Neural progenitor cell (in vitro differentiated cells): ENCODE results near the gene RAVER2. TPM values are rescaled to one million over a fixed set of nuclear protein-coding genes. Genes with fewer than 3 reads are reported as not detected.

Experiments
- DNase-seq: peaks from one replicate; pipeline ENCODE4 v3.0.0-alpha.2; 2016; ENCODE audit warnings: low spot score
- H2AFZ ChIP-seq: fragments of 200-600 bp; sonication (generic); replicated peaks from 2 replicates; pipeline ENCODE4 v1.6.1; 2016; ENCODE audit warnings: antibody characterized with exemption
- H3F3A ChIP-seq: fragments of 200-600 bp; sonication (generic); 2 replicates; pipeline ENCODE4 v1.6.1; 2016; ENCODE audit warnings: antibody characterized with exemption, low read depth
- H3K27ac ChIP-seq: fragments of 200-600 bp; sonication (generic); 2 replicates; pipeline ENCODE4 v1.5.1; 2016; ENCODE audit warnings: mild to moderate bottlenecking
- H3K27me3 ChIP-seq: fragments of 200-600 bp; sonication (generic); 2 replicates; pipeline ENCODE4 v1.6.1; 2016; ENCODE audit warnings: mild to moderate bottlenecking, moderate library complexity
- H3K36me3 ChIP-seq: fragments of 200-600 bp; sonication (generic); 2 replicates; pipeline ENCODE4 v1.5.1; 2016
- H3K4me1 ChIP-seq: fragments of 200-600 bp; sonication (generic); 2 replicates; pipeline ENCODE4 v1.6.1; 2016; ENCODE audit warnings: mixed run types
- H3K4me2 ChIP-seq: fragments of 200-600 bp; sonication (generic); 2 replicates; pipeline ENCODE4 v1.6.1; 2016
- H3K4me3 ChIP-seq: fragments of 200-600 bp; sonication (generic); 2 replicates; pipeline ENCODE4 v1.5.1; 2016
- H3K79me2 ChIP-seq: fragments of 200-600 bp; sonication (generic); 2 replicates; pipeline ENCODE4 v1.6.1; 2016; ENCODE audit warnings: low read depth
- H3K9ac ChIP-seq: fragments of 200-600 bp; sonication (generic); 2 replicates; pipeline ENCODE4 v1.6.1; 2016
- H3K9me3 ChIP-seq: fragments of 200-600 bp; sonication (generic); 2 replicates; pipeline ENCODE4 v1.5.1; 2016; ENCODE audit warnings: low read depth
- H4K20me1 ChIP-seq: fragments of 200-600 bp; sonication (generic); 2 replicates; pipeline ENCODE4 v1.6.1; 2016; ENCODE audit warnings: low read depth
- H3K27ac Mint-ChIP-seq: 3 replicates; pipeline ENCODE4 v1.8.0; 2021; ENCODE audit warnings: mixed read lengths
- H3K27me3 Mint-ChIP-seq: 2 replicates; pipeline ENCODE4 v1.8.0; 2022; ENCODE audit warnings: low read depth, mild to moderate bottlenecking, inconsistent platforms, moderate library complexity, mixed read lengths; ENCODE audit not compliant: insufficient read depth
- H3K36me3 Mint-ChIP-seq: 3 replicates; pipeline ENCODE4 v1.8.0; 2021; ENCODE audit warnings: mixed read lengths
- H3K4me1 Mint-ChIP-seq: 3 replicates; pipeline ENCODE4 v1.8.0; 2021; ENCODE audit warnings: mixed read lengths
- H3K4me3 Mint-ChIP-seq: 3 replicates; pipeline ENCODE4 v1.8.0; 2021; ENCODE audit warnings: mild to moderate bottlenecking, moderate library complexity, mixed read lengths
- H3K9me3 Mint-ChIP-seq: 3 replicates; pipeline ENCODE4 v1.8.0; 2020; ENCODE audit warnings: mixed read lengths
- EZH2 ChIP-seq: fragments of 200-600 bp; sonication (generic); IDR thresholded peaks from 2 replicates; pipeline ENCODE4 v1.6.1; 2017; ENCODE audit warnings: antibody characterized with exemption, mild to moderate bottlenecking, moderate library complexity
- EZH2phosphoT487 ChIP-seq: fragments of 200-600 bp; sonication (generic); IDR thresholded peaks from 2 replicates; pipeline ENCODE4 v1.6.1; 2017; ENCODE audit warnings: antibody characterized with exemption
- total RNA-seq: library from RNA; depleted of rRNA; stranded (reverse); fragments of >200 nt; gene quantifications from 2 replicates; pipeline ENCODE4 v1.2.3, GENCODE V29; 2015; ENCODE audit warnings: low replicate concordance
- TF ChIP-seq, protein P1 (sequence below): fragments of 200-600 bp; sonication (generic); IDR thresholded peaks from 2 replicates; pipeline ENCODE4 v1.5.1; 2017; ENCODE audit warnings: antibody characterized with exemption, mild to moderate bottlenecking

RAVER2 gene
- total RNA-seq, 1 donor from 2014 or later = 37.2 TPM

DNA sequence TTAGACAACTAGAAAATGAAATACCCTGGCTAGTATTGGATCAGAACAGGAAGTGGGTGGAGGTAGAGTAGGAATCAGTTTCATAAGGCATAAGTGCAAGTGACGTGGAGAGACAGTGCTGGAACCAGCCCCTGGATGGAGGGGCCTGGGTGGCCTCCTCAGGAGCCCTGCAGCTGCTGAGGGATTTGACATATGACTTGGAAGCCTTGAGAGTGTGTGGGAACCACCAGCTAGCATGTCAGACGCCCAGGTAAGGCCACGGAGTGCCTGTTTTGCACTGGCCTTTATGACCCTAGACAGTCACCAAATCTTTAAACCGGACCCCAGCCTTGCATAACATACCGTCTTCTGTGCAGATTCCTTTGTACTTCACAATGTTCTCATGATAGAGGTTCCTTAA is 94.4 kb downstream of the RAVER2 start:
- no peak for DNase-seq
- Mint-ChIP-seq H3K36me3 (peaks cover 32% of the 10 kb centered on the region), H3K27ac (peak overlapping the region; percentile 8), H3K4me3 (no peak overlapping the region), H3K9me3 (no peaks in the 10 kb centered on the region), H3K27me3 (peaks cover 3% of the 10 kb centered on the region), H3K4me1 (peaks cover 4% of the 10 kb centered on the region)
- H3K36me3 ChIP-seq = no peaks in the 10 kb centered on the region
- no peak for TF ChIP-seq EZH2phosphoT487
- no peak for TF ChIP-seq EZH2
- TF ChIP-seq, protein P1, sequence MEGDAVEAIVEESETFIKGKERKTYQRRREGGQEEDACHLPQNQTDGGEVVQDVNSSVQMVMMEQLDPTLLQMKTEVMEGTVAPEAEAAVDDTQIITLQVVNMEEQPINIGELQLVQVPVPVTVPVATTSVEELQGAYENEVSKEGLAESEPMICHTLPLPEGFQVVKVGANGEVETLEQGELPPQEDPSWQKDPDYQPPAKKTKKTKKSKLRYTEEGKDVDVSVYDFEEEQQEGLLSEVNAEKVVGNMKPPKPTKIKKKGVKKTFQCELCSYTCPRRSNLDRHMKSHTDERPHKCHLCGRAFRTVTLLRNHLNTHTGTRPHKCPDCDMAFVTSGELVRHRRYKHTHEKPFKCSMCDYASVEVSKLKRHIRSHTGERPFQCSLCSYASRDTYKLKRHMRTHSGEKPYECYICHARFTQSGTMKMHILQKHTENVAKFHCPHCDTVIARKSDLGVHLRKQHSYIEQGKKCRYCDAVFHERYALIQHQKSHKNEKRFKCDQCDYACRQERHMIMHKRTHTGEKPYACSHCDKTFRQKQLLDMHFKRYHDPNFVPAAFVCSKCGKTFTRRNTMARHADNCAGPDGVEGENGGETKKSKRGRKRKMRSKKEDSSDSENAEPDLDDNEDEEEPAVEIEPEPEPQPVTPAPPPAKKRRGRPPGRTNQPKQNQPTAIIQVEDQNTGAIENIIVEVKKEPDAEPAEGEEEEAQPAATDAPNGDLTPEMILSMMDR = no peak
- no peaks in the 10 kb centered on the region for H3K9me3 ChIP-seq
- H3K9ac ChIP-seq = no peak overlapping the region
- H3K79me2 ChIP-seq = no peaks in the 10 kb centered on the region
- no peak overlapping the region for H3K4me2 ChIP-seq
- H3F3A ChIP-seq = no peaks in the 10 kb centered on the region
- no peak overlapping the region for H3K4me3 ChIP-seq
- H3K27ac ChIP-seq = no peak overlapping the region
- H2AFZ ChIP-seq = no peak overlapping the region
- no peaks in the 10 kb centered on the region for H3K27me3 ChIP-seq
- H3K4me1 ChIP-seq = peaks cover 7% of the 10 kb centered on the region
- H4K20me1 ChIP-seq = no peaks in the 10 kb centered on the region

DNA sequence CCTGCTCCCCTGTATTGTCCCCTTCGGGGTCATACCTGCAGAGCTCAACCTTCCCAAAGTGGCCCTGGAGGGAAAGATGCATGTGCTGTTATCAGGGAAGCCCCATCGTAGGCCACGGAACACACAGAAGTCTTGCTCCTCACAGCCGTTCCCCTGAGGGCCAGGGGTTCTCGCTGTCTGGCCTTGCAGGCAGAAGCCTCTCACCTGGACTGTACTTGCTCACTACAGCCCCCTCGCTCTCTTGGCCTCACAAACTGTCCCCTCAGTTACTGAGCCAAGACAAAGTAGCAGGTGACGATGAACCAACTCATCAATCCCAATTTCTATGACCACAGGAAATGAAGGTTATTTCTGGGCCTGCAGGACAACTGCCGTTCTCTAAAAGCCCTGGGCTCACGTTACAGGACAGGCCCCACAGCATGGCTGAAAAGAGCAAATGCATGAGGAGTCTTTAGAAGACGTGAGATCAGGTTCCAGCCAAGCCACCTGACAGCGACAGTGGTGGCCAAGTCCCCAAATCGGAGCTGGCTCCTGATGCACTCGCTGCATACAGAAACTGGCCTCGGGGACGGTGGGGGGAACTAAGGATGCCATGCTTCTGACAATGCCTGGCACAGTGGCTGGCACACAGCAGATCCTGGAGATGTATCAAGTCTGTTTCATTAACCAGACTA is 95.0 kb downstream of the RAVER2 start:
- H3F3A ChIP-seq = no peaks in the 10 kb centered on the region
- H3K36me3 ChIP-seq = no peaks in the 10 kb centered on the region
- no peak overlapping the region for H3K27ac Mint-ChIP-seq
- H2AFZ ChIP-seq = no peak overlapping the region
- H3K27me3 Mint-ChIP-seq = peaks cover 5% of the 10 kb centered on the region
- no peaks in the 10 kb centered on the region for H3K79me2 ChIP-seq
- H3K9me3 Mint-ChIP-seq = no peaks in the 10 kb centered on the region
- TF ChIP-seq EZH2phosphoT487 = no peak
- no peak for TF ChIP-seq EZH2
- TF ChIP-seq, protein P1 = no peak
- no peak overlapping the region for H3K4me3 Mint-ChIP-seq
- no peak overlapping the region for H3K4me3 ChIP-seq
- no peaks in the 10 kb centered on the region for H4K20me1 ChIP-seq
- H3K4me1 Mint-ChIP-seq = peaks cover 4% of the 10 kb centered on the region
- no peak overlapping the region for H3K9ac ChIP-seq
- no peaks in the 10 kb centered on the region for H3K9me3 ChIP-seq
- H3K4me2 ChIP-seq = no peak overlapping the region
- peaks cover 32% of the 10 kb centered on the region for H3K36me3 Mint-ChIP-seq
- H3K27ac ChIP-seq = no peak overlapping the region
- no peaks in the 10 kb centered on the region for H3K27me3 ChIP-seq
- DNase-seq = peak; percentile 18
- H3K4me1 ChIP-seq = peaks cover 7% of the 10 kb centered on the region

DNA sequence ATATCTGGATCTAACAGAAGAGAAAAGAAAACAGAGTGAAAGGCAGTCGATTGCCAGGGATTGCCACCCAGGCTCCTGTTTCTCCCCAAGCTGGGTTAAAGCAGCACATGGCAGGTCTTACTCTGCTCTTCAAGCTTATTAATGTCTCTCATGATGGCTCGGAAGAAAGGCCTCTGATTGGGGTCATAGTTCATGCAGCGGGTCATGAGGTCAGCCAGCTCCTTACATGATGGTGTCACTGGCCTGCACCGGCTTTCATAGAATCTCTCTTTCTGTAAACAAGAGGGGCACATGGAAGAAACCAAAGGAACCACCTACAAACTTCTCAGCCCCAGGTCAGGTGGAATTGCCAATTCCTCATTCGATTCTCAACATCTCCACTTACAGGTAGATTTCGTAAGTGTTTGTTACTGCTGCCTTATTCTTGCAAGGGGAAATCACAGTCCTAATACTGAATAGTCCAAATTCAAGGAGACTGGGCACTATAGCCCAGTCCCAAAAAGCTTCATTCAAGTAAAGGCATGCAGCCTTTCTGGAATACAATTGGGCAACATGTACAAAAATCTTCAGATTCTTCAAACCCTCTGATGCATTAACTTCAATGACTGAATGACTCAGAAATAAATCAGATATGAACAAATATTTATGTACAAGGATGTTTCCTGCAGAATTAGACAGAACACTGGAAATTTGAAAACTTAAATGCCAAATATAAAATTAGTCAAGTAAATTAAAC is 96.6 kb downstream of the RAVER2 start:
- H3K9ac ChIP-seq = no peak overlapping the region
- Mint-ChIP-seq H3K27ac (no peak overlapping the region), H3K9me3 (no peaks in the 10 kb centered on the region), H3K27me3 (peaks cover 7% of the 10 kb centered on the region), H3K4me1 (peaks cover 4% of the 10 kb centered on the region), H3K36me3 (peaks cover 35% of the 10 kb centered on the region), H3K4me3 (no peak overlapping the region)
- H2AFZ ChIP-seq = no peak overlapping the region
- no peaks in the 10 kb centered on the region for H3K27me3 ChIP-seq
- H3F3A ChIP-seq = no peaks in the 10 kb centered on the region
- H3K27ac ChIP-seq = no peak overlapping the region
- no peak for DNase-seq
- H4K20me1 ChIP-seq = no peaks in the 10 kb centered on the region
- TF ChIP-seq EZH2 (no peak), EZH2phosphoT487 (no peak)
- TF ChIP-seq, protein P1 = no peak
- H3K9me3 ChIP-seq = no peaks in the 10 kb centered on the region
- H3K4me2 ChIP-seq = no peak overlapping the region
- H3K79me2 ChIP-seq = no peaks in the 10 kb centered on the region
- no peaks in the 10 kb centered on the region for H3K36me3 ChIP-seq
- H3K4me1 ChIP-seq = peaks cover 7% of the 10 kb centered on the region
- H3K4me3 ChIP-seq = no peak overlapping the region
